Thyroid gland (tissue), 4 donors: ENCODE results near the gene HIPK2. TPM values are rescaled to one million over a fixed set of nuclear protein-coding genes. Genes with fewer than 3 reads are reported as not detected.

ENCODE experiments used
- DNase-seq, 2 donors: peaks; one replicate each; pipeline ENCODE4 v3.0.0-alpha.2; 2019
- H3K27ac ChIP-seq, 3 donors: fragments of 200-600 bp; sonication (generic); 1 replicate in 2 of 3; 2 replicates in 1 of 3; pipeline ENCODE4 v1.5.1; 2016 to 2019; ENCODE audit warnings: mild to moderate bottlenecking in 1 of 3, moderate library complexity in 1 of 3
- H3K27me3 ChIP-seq: fragments of 200-600 bp; sonication (generic); one replicate; pipeline ENCODE4 v1.5.1; 2019
- H3K36me3 ChIP-seq, 2 donors: fragments of 200-600 bp; sonication (generic); one replicate each; pipeline ENCODE4 v1.5.1; 2016 to 2019
- H3K4me1 ChIP-seq, 2 donors: fragments of 200-600 bp; sonication (generic); one replicate each; pipeline ENCODE4 v1.5.1; 2017 to 2019
- H3K4me3 ChIP-seq, 3 donors: fragments of 200-600 bp; sonication (generic); replicated peaks in 1 of 3; 1 replicate in 2 of 3; 2 replicates in 1 of 3; pipeline ENCODE4 v1.5.1; 2016; ENCODE audit warnings: mild to moderate bottlenecking in 1 of 3
- H3K9me3 ChIP-seq: fragments of 200-600 bp; sonication (generic); one replicate; pipeline ENCODE4 v1.5.1; 2017
- POLR2A ChIP-seq, 2 donors: fragments of 450-650 bp; IDR thresholded peaks; one replicate each; pipeline ENCODE4 v1.6.1; 2017; ENCODE audit warnings: antibody characterized with exemption in 2 of 2, mild to moderate bottlenecking in 2 of 2, moderate library complexity in 1 of 2
- WGBS, 2 donors: methylation state at CpG; one replicate each; pipeline ENCODE4 v1.1.5; 2017; 5-methylcytosine and 5-hydroxymethylcytosine counted together
- intact Hi-C: fragments of 100-400 bp; cut with DNase I; formaldehyde crosslinking; loops from one replicate; pipeline ENCODE4 v1.15.1; 2023
- total RNA-seq, 4 donors: library from RNA; depleted of rRNA; stranded (reverse); fragments of >200 nt; gene quantifications; one replicate each; pipeline ENCODE4 v1.2.3, GENCODE V29; 2016
- TF ChIP-seq, protein P1 (sequence below), 6 experiments: fragments of 200-600 bp in 3 of 6; fragments of 450-650 bp in 3 of 6; sonication (generic) in 3 of 6; IDR thresholded peaks; one replicate each; pipeline ENCODE4 v1.5.1; 2016 to 2019; ENCODE audit warnings: antibody characterized with exemption in 6 of 6, mild to moderate bottlenecking in 2 of 6, inconsistent platforms in 1 of 6, moderate library complexity in 1 of 6

HIPK2 gene
- total RNA-seq, 4 donors from 2014 or later, result 31.3 to 58.5 (median 41.0) TPM

GRCh38 chr7:139737221-139738100 is 40.3 kb downstream of the HIPK2 start:
- 79 to 87% methylated on average over 10 of the region's 10 CpGs for WGBS, 2 donors
- no peak for TF ChIP-seq POLR2A (IDR thresholded peaks at IDR 0.05)
- TF ChIP-seq, protein P1, sequence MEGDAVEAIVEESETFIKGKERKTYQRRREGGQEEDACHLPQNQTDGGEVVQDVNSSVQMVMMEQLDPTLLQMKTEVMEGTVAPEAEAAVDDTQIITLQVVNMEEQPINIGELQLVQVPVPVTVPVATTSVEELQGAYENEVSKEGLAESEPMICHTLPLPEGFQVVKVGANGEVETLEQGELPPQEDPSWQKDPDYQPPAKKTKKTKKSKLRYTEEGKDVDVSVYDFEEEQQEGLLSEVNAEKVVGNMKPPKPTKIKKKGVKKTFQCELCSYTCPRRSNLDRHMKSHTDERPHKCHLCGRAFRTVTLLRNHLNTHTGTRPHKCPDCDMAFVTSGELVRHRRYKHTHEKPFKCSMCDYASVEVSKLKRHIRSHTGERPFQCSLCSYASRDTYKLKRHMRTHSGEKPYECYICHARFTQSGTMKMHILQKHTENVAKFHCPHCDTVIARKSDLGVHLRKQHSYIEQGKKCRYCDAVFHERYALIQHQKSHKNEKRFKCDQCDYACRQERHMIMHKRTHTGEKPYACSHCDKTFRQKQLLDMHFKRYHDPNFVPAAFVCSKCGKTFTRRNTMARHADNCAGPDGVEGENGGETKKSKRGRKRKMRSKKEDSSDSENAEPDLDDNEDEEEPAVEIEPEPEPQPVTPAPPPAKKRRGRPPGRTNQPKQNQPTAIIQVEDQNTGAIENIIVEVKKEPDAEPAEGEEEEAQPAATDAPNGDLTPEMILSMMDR (IDR thresholded peaks at IDR 0.05), result no peak
- Histone ChIP-seq H3K4me1 (peaks cover 37 to 69% of the 10 kb centered on the region in 2 donors), H3K27ac (peak overlapping the region in 2 of 3 donors; percentile 63 to 69), H3K36me3 (no peaks in the 10 kb centered on the region), H3K9me3 (no peaks in the 10 kb centered on the region), H3K27me3 (no peaks in the 10 kb centered on the region), H3K4me3 (no peak overlapping the region)
- peak in 1 of 2 donors; percentile 39 for DNase-seq
- intact Hi-C loops, result no loop called here

DNA sequence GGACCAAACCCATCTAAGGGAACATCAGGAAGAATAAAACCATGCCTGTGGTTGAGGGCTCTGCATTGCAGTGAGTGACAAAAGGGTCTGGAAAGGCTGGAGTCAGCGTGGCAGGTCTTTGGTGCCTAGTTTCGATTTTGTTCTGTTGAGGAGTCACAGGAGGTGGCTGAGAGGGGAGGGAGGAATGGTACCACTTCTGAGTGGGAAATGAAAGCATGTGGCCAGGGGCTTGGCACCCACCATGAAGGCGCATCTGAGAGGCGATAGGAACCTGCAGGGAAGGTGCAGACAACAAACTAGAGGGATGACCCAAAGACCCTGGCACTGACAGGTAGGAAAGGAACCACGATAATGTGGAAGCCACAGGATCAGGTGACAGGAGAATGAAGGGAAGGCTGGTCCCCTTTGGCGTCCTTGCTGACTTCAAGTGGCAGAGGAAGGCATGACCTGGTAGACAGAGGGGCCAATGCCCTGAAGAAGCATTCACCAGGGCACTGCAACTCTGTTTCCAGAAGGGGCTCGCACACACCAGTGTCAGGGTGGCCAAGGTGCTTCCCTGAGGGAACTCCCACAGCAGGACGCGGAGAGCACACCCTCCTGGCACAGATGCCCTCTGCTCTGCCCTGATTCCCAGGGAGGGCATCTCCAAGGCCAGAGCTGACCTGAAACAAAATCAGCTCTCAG is 41.7 kb downstream of the HIPK2 start:
- peaks cover 42 to 74% of the 10 kb centered on the region in 2 donors for H3K4me1 ChIP-seq
- no peak overlapping the region for H3K4me3 ChIP-seq
- H3K9me3 ChIP-seq, result no peaks in the 10 kb centered on the region
- intact Hi-C loops, result no loop called here
- TF ChIP-seq, protein P1 (IDR thresholded peaks at IDR 0.05), result no peak
- no peak for TF ChIP-seq POLR2A (IDR thresholded peaks at IDR 0.05)
- H3K36me3 ChIP-seq, result no peaks in the 10 kb centered on the region
- 96 to 97% methylated on average over 8 to 9 of the region's 9 CpGs for WGBS, 2 donors
- no peak for DNase-seq
- no peaks in the 10 kb centered on the region for H3K27me3 ChIP-seq
- H3K27ac ChIP-seq, result peak overlapping the region in 2 of 3 donors; percentile 34 to 38

DNA sequence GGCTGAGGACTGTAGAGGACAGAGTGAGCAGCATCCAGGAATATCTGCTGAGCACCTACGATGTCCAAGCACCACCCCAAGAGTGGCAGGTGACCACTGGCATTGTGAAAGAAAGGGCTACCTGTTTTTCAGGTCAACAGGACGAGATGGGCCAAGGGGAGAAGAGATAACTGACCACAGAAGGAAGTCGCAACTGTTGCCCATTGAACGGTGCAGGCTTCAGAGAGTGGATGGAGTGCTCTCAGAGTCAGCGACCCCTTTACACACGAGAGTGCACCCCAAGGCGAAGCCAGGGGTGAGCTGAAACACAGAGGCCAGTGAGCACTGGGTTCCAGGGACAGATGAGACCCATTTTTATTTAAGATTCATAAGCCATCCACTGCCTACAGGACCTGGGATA is 42.3 kb downstream of the HIPK2 start:
- peak overlapping the region; percentile 30 to 38 (median 34) for H3K27ac ChIP-seq
- no peak overlapping the region for H3K4me3 ChIP-seq
- TF ChIP-seq, protein P1 (IDR thresholded peaks at IDR 0.05), result no peak
- TF ChIP-seq POLR2A (IDR thresholded peaks at IDR 0.05), result no peak
- no peaks in the 10 kb centered on the region for H3K27me3 ChIP-seq
- no peak for DNase-seq
- H3K9me3 ChIP-seq, result no peaks in the 10 kb centered on the region
- intact Hi-C loops, result no loop called here
- H3K4me1 ChIP-seq, result peaks cover 42 to 74% of the 10 kb centered on the region in 2 donors
- 83 to 89% methylated on average over 7 of the region's 7 CpGs for WGBS, 2 donors
- no peaks in the 10 kb centered on the region for H3K36me3 ChIP-seq

DNA sequence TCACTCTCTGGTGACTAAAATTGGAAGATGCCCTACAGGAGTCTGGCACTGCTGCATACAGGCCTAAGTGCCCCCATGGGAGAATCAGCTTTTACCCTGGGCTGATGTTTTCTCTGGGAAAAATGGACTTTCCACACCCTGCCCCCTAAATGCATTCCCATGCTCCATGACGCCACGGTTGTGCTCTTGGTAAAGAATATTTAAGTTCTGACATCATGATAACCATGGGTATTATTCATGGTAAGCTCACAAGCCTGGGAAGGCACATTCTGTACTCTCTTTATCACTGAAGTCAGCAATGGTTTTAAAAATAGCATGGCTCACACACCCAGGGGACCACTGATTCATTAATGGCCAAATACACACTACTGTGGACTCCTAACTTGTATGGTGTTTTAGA is 43.4 kb downstream of the HIPK2 start:
- Histone ChIP-seq H3K9me3 (no peaks in the 10 kb centered on the region), H3K27me3 (no peaks in the 10 kb centered on the region), H3K4me3 (no peak overlapping the region), H3K27ac (peak overlapping the region; percentile 15 to 66 (median 34)), H3K36me3 (no peaks in the 10 kb centered on the region), H3K4me1 (peaks cover 43 to 74% of the 10 kb centered on the region in 2 donors)
- WGBS, 2 donors, result 78 to 83% methylated on average over 2 of the region's 2 CpGs
- no peak for DNase-seq
- intact Hi-C loops, result no loop called here
- TF ChIP-seq, protein P1 (IDR thresholded peaks at IDR 0.05), result no peak
- TF ChIP-seq POLR2A (IDR thresholded peaks at IDR 0.05), result no peak

DNA sequence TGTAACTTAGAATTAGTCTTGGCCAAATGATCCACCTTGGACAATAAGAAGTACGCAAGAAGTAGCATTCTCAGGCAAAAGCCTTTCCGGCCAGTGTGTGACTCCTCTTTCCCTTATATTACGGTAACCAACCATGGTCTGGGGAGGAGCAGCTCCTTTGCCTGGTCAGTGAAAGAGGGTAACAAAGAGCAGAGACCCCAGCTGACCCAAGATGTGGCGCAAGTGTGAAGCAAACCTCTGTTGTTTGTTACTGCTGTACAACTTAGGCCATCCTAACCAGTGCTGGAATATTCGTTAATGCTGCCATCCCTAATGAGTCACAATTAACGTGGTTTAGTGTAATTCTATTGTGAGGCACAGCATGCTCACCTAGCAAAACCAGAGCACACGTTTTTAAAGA is 44.0 kb downstream of the HIPK2 start:
- H3K4me1 ChIP-seq, result peaks cover 44 to 72% of the 10 kb centered on the region in 2 donors

More for the DNA sequence above, 44.0 kb downstream of the HIPK2 start:
- DNase-seq, result no peak
- Histone ChIP-seq H3K36me3 (no peaks in the 10 kb centered on the region), H3K9me3 (no peaks in the 10 kb centered on the region), H3K4me3 (no peak overlapping the region), H3K27ac (peak overlapping the region; percentile 15 to 66 (median 34)), H3K27me3 (no peaks in the 10 kb centered on the region)
- WGBS, 2 donors, result 91 to 94% methylated on average over 7 of the region's 7 CpGs
- TF ChIP-seq POLR2A (IDR thresholded peaks at IDR 0.05), result no peak
- TF ChIP-seq, protein P1 (IDR thresholded peaks at IDR 0.05), result no peak
- intact Hi-C loops, result no loop called here
